NCI-H460 (cell line): ENCODE measurements around the gene BTNL2. TPM values are rescaled to one million over a fixed set of nuclear protein-coding genes. Genes with fewer than 3 reads are reported as not detected.

Experiments
- DNase-seq: peaks from one replicate; pipeline ENCODE4 v3.0.0-alpha.2; 2016; ENCODE audit warnings: low read depth; ENCODE audit errors: extremely low read depth
- total RNA-seq: library from RNA; depleted of rRNA; stranded (reverse); fragments of >200 nt; shearing (Covaris generic); gene quantifications from 2 replicates; pipeline ENCODE4 v1.2.3, GENCODE V29; 2014

Gene BTNL2
- total RNA-seq, 1 experiment from 2014 or later, result not detected

DNA sequence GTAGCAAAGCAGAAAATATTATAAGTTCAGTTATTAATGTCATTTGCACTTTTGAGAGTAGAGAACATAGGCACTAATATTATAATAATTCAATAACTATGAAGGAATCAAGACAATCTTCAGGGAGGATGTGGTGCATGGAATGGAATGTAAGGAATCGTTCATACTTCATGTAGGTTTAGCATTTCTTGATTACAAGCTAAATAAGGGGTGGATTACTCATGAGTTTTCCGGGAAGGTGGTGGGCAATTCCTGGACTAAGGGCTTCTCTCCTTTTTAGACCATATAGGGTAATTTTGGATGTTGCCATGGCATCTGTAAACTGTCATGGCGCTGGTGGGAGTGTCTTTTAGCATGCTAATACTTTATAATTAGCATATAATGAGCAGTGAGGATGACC lies 9.1 kb upstream of the BTNL2 start:
- no peak for DNase-seq

DNA sequence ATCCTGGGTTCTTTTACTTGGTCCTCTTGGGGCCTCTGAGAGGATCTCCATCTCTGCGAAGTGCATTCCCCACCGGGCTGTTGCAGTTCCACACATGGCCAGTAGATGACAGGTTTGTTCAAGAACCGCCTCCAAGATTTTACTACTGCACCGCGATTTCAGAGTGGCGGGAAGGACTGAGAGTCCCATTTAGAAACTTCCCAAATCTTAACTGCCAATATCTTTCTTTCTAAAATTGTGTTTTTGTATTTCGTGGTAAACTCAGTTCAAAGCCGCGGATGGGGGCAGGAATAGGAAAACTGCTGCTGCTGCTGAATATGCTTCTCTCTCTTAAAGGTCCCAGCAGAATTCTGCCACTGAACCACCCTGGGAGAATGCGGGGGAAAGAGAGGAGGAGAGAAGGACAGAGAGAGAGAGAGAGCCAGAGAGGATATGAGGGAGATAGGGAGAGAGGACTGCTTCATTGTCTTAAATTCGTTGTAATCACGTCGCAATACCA lies 8.6 kb upstream of the BTNL2 start:
- peak; percentile 70 for DNase-seq

DNA sequence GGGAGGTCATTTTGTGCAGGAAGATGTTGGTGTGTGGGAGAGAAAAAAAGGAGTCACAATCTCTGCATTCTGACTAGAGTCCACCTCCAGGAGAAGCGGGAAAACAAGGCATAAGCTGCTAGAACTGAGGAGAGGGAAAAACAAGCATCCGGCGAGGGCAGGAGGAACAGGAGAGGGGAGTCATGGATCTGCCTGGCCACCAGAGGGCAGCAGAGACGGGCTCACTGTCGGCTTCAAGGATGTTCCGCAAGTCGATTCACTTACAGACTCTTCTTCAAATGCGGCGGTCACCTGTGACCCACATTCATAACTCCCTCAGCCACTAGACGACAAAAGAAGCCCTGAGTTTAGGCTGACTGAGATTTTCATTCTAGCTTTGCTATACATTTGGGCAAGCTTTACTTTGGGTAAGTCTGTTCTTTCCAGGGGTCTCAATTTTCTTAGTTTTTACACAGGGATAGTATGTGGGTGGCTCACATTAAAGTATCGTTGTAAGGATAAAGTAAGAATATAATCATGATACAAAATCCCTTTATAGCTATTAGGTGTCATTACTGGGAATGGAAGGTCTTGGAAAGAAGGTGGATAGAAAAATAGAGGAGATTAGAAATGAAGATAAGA lies 6.6 kb upstream of the BTNL2 start:
- peak; percentile 55 for DNase-seq

DNA sequence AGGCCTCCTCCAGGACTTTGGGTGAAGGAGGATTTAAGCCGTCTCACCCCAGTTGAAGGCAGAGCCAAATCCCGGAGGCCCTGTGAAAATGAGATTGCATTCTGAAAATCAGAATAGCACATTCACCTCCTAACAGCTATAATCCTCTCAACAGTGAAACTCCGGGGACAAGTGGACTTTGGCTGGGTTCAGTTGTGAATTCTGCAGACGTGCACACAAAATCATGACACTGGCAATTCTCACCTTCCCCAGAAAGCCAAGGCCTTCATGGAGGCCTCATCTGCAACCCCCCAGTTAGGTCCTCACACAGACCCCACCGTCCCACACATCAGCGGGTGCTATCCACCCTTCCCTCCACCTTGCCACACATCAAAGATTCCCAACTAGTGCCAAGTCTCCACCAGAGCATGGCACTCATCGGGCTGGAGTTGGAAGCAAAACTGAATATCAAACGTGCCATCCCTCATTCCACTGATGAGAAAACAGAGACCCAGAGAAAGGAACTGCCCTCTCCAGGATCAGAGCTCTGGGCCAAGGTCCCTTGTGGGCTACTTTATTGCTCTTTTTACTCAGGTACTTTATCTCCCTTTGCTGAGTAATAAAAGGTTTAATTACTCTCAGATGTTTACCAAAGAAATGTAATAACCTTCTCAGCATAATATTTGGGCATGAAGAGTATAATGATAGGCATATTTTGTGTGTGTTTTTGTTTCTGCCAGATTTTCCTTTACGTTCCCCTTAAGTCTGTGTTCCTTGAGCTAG lies 4.8 kb upstream of the BTNL2 start:
- no peak for DNase-seq

DNA sequence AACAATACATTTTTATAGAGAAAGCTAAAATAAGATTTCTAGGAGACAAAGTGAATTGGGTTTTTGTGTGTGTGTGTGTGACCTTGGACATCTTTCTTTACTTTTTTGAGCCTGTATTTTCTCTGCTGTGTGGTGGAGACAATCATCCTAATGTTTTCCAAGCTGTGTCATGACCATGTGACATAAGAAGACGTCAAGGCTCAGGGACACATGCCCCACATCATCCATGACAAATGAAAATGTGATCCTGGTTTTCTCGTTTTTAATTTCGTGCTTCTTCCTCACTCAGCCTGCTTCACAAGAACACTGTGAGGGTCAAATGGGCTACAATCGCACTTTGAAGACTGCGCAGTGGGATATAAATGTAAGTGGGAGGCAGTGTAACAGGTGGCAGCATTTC lies 3.9 kb upstream of the BTNL2 start:
- DNase-seq, result no peak

DNA sequence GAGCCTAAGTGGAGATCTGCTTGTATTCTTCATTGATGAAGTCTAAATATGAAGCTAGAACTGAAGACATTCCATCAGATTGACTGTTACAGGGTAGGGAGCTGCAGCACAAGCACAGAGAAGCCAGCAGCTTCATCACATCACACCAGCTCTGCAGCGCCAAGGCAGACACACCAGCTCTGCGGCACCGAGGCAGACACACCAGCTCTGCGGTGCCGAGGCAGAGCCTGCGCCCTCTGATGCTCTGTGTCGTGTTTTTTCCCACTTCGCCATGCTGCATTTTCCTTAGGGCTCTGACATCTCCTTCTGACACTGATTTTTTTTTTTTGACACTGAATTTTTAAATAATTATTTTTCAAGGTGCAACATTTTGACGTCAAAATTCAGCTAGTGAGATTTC lies 784 bp downstream of the BTNL2 start:
- DNase-seq, result no peak

DNA sequence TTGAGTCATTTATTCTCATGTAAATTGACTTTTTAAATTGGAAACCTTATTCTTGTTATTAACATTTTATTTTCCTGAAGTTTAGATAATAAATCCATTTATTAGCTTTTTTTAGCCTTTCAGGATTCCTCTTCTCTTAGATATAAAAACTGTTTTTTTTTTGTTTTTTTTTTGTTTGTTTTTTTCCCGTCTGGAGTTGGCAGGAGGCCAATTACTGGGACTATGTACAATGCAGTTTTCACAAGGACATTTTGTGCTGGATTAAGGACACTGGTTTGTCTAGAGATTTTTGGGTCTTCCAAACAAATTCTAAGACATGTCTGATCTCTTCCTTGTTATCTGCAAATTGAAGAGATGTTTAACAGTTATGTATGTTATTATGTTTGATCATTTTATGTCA lies 1.3 kb downstream of the BTNL2 start:
- DNase-seq, result no peak

DNA sequence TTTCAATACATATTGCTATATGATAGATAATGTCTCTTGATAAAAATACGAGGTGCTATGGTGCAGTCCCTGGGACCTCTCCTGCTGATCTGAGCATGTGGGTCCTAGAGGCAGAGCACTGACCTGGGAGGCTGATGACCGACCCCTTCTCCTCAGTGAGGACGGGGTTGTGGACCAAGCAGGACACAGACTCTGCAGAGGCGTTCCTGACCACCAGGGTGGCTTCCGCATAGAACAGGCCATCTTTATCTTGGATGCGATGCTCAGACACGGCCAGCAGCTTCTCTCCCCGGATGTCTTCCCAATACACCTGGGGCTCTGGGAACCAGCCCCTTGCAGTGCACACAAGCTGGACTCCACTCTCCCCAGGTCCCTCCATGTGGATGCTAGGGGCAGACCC lies 4.2 kb downstream of the BTNL2 start:
- no peak for DNase-seq

DNA sequence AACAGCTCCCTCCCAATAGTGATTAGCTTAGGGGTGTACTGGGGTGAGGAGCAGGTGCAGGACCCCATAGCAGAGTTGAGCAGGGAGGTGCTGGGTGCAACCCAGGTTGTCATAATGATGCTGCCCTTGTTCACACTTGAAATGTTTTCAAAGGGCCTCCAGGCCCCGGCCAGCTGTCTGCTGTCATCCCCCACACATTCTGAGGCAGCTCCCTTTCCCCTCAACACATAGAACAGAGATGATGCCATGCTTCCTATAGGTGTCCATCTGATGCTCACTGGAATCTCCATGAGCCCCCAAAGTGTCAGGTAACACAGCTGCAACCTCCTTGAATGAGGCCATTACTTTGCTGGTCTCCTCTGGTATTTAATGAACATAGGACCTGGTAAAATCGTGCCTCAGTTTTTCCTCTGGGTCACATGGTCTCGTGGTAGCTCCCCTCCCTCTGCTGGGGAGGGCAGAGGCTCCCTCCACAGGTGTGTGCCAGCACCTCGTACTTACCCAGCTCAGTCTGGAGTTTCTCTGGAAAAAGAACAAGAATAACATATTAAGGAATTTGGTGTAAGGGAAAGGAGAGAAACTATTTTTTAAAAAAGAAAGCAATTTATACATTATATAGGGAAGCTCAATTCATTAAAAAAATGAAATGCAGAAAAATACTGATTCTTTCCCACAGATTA lies 5.6 kb downstream of the BTNL2 start:
- no peak for DNase-seq

DNA sequence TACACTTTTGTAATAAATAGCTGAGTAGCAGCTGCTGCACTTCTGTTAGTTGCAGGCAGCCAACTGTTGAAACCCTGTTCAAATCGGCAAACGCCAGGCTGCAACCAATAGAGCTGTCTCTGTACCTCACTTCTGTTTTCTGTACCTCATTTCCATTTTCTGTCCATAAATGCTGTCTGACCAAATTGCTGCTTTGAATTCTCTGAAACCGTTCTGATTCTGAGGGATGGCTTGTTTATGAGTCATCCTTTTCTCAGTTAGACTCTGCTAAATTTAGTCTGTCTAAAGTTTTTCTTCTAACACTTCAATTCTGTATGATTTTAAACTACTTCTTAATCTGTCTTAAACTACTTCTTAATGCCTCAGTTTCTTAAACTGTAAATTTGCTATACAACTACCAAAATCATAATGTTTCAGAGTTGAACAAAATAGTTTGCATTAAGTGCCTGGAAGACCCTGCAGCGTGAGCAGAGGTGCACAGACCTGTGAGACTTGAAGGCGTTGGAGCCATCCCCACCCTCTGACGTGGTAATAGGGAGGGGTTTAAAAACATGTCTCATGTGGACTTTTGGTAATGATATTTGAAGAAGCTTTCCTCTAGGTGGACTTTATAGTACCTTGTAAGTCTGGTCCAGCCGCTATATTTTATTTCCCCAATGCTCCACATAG lies 9.6 kb downstream of the BTNL2 start:
- DNase-seq, result no peak

DNA sequence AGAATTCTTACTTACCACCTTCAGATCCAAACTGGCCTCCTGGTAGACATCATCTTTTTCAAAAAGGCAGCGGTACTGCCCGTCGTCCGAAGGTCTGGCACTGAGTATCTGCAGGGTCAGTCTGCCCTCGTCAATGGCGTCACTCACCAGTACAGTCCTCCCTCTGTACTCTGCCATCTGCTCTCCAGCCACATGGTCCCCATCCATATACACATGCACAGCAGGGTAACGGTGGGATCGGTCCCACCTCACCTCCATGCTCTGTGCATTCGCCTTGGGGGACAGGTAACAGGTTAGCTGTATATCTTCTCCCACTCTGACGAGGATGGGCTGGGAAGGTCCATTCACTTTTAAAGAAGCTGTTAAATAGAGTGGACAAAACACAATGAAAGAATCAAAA lies 11.0 kb downstream of the BTNL2 start:
- DNase-seq, result no peak

DNA sequence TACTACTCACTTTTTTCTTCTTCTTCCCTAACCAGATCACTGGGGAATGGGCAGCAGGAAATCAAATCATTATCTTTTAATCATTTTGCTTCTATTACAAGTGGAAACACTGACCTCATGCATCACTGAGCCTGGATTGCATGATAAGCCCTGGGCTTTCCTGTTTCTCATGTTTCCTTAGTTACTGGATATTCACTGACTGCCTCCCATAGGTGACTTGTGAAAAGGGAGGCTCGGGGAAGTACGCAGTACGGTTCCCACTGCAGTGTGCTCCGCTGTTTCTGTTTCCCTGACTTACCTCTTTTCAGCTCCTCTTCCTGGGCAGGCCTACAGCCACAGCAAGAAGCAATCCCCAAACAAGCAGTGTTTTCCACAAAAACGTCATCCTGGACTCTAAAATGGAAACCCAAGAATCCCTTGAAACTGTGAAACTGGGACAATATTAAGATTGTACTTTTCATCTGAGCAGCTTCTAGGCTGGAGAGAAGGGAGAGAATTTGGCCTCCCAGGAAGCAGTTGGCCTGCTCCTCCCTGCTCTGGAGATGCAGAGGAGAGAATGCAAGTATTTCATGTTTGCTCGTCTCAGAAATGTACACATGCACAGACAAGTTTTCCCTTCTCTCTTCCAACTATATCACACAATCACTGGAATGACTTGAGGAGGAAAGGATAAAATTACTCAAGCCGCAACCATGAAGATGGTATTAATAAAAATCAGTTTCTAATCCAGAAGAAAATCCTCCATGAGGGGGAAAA lies 13.1 kb downstream of the BTNL2 start:
- DNase-seq, result no peak

DNA sequence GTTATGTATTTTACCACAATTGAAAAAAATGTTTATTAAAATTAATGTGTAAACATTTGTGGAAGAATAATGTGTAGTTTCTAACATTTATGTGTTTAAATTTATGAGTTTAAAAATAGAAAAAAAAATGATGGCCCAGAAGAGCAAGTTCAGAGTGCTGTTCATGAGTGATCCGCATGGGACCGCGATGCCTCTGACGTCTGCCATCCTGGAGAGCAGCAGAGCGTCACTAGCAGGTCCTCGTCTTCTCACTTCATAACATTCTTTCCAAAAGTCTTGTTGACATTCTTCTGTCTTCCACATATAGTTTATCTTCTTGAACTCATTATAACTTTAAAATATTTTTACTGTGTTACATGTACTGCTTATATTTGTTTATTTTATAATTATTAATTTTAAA lies 15.5 kb downstream of the BTNL2 start:
- DNase-seq, result no peak

DNA sequence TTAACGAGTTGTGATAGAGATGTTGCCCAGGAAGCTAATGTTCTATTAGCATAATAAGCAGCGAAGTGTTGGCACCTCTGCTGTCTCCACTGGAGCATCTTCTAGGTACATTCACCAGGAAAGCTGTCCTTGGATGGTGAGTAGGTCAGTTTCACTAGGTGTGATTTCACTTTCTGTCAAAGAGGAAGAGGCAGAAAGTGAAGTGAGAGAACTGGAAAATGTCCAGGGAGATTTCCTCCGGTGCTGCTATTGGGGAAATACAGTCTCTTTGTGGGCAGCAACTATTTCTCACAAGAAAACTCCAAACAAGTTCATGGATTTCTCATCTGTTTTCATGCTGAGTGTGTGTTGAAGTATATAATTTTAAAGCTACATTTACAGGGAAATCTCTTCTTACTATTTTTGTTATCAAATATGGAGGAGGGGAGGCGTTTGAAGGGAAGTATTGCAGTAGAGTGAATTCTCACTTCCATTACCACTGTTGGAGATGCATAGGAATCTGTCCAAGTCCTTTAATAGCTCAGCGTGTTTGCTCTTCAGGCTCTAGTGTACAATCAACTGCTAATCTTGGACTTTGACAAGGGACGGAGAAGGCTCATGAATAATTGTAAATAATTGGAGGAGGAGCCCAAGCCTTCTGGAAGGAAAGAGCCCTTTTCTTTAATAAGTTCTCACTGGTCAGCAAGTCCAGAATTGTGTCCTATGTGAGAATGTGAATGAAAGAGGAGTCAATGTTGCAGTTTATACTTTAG lies 19.2 kb downstream of the BTNL2 start:
- DNase-seq, result no peak

DNA sequence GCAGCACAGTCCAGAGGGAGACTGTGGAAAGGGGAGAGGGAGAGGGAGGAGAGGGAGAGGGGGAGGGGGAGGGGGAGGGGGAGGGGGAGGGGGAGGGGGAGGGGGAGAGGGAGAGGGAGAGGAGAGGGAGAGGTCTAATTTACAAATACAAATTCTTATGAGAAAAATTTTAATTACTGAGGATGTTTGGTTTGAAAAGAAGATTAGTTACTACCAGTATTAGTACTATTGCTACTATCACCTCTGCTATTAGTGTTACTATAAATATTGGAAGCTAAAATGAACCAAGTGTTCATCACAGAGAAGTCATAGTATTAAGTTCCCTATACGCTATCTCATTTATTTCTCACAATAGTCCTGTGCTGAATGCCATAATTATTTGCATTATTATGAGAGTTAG lies 20.9 kb downstream of the BTNL2 start:
- DNase-seq, result no peak

DNA sequence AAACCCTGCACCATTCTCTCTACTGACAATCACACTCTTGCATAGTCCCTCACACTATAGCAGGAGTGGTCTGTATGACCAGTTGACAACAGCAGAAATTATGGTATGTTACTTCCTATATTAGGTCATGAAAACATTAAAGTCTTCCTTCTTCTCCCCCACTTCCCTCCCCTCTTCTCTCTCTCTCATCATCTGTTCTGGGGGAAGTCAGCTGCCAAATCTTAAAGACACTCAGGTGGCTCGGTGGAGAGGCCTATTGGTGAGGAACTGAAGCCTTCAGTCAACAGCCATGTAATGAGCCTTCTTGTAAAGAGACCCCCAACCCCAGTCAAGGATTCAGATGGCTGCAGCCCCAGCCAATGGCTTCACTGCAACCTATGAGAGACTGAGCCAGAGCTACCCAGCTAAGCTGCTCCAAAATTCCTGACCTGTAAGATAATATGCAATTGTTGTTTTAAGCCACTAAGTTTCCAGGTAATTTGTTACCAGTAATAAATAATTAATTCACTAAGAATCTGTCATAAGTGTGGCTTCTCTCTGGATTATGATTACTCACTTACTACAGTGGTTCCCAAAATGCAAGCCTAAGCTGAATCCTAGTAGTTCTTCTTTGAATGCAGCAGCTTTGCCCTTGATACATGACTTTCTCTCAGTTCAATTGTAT lies 24.1 kb downstream of the BTNL2 start:
- DNase-seq, result no peak

DNA sequence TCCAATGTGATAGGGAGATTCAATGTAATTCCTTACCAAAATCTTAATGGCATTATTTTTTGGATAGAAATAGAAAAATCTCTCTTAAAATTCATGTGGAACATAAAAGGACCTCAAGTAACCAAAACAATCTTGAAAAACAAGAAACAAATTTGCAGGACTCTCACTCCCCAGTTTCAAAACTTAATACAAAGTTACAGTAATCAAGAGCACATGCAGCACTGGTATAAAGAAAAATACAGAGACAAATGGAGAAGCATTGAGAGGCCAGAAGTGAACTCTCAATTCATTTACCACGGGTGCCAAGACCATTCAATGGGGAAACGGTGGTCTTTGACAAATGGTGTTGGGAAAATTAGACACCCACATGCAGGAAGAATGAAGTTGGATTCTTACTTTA lies 27.4 kb downstream of the BTNL2 start:
- no peak for DNase-seq

DNA sequence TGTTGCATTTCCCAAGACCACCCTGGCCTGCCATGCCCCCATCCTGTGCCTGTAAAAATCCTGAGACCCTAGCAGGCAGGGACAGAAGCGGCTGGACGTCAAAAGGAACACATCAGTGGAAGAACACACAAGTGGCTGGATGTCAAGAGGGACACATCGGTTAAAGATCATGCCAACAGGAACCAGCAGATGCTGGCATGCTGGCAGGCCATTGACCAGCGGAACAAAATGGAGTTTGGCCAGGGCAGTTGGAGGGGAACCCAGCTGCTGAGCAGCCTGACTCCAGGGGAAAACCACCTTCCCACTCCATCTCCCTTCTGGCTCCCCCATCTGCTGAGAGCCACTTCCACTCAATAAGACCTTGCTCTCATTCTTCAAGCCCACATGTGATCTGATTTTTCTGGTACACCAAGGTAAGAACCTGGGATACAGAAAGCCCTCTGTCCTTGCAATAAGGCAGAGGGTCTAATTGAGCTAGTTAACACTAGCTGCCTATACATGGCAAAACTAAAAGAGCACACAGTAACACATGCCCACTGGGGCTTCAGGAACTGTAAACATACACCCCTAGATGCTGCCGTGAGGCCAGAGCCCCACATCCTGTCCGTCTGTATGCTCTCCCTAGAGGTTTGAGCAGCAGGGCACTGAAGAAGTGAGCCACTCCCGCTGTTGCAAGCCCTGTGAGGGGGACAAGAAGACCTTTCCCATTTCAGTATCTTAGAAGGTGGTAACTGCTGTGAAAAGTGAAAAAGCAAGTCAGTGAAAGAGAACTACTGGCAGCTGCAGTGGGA lies 31.0 kb downstream of the BTNL2 start:
- DNase-seq, result no peak

DNA sequence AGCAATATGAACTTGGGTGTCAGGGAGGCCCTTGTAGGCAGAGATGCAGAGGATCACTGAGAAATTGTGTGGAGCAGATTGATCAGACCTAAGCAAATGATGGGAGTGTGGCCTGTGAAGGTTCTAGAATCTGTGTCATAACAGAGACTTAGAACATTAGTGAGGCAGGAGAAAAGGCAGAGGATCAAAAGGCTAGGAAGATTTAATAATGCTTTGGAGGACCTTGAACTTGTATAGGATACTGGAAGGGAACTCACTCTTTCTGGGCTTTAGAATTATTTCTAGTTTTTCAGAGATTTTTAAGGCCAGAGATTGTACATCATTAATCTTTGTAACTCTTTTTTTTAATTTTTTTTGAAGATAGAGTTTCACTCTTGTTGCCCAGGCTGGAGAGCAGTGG lies 35.2 kb downstream of the BTNL2 start, which contains the start of gene TSBP1:
TSS of gene TSBP1 (minus strand) at position 101 of the 400 bp plus-strand sequence. CDS start 197 bp downstream, outside the sequence.
- DNase-seq, result no peak
